Measurements from ENCODE around the gene BAIAP2L2.

BAIAP2L2 gene

GRCh38 chr22:38036392-38037062 is 74.0 kb downstream of the BAIAP2L2 start:
- DNase-seq: no peak

GRCh38 chr22:38035530-38035885 is 75.0 kb downstream of the BAIAP2L2 start:
- DNase-seq: no peak
